Adrenal gland (tissue), 12 donors: Measurements from ENCODE around the gene CDKN2B. TPM values are rescaled to one million over a fixed set of nuclear protein-coding genes. Genes with fewer than 3 reads are reported as not detected.

Source experiments
- DNase-seq, 7 donors: peaks; one replicate each; pipeline ENCODE4 v3.0.0-alpha.2; 2019 to 2020
- H3K27ac ChIP-seq, 5 donors: fragments of 200-600 bp; sonication (generic) in 4 of 5; 1 replicate in 3 of 5; 2 replicates in 2 of 5; pipeline versions ENCODE4 v1.5.1 to v1.8.0; 2016 to 2020; ENCODE audit warnings: mild to moderate bottlenecking in 1 of 5
- H3K27me3 ChIP-seq: fragments of 200-600 bp; 2 replicates; pipeline ENCODE4 v1.8.0; 2021
- H3K36me3 ChIP-seq, 2 donors: fragments of 200-600 bp; replicated peaks in 1 of 2; 1 replicate in 1 of 2; 2 replicates in 1 of 2; pipeline versions ENCODE4 v1.5.1 to v1.8.0; 2018 to 2022
- H3K4me1 ChIP-seq, 2 donors: fragments of 200-600 bp; replicated peaks in 1 of 2; 1 replicate in 1 of 2; 2 replicates in 1 of 2; pipeline versions ENCODE4 v1.5.1 to v1.8.0; 2018 to 2021
- H3K4me3 ChIP-seq, 4 donors: fragments of 200-600 bp; sonication (generic) in 3 of 4; one replicate each; pipeline ENCODE4 v1.5.1; 2016 to 2018
- H3K9me3 ChIP-seq, 3 donors: fragments of 200-600 bp; sonication (generic) in 1 of 3; replicated peaks in 1 of 3; 1 replicate in 2 of 3; 2 replicates in 1 of 3; pipeline versions ENCODE4 v1.5.1 to v1.8.0; 2016 to 2021
- POLR2A ChIP-seq, 2 donors: fragments of 450-650 bp; IDR thresholded peaks; one replicate each; pipeline ENCODE4 v1.6.1; 2017; ENCODE audit warnings: antibody characterized with exemption in 2 of 2, mild to moderate bottlenecking in 2 of 2, moderate library complexity in 1 of 2
- WGBS, 4 donors: extraction: QIAGEN DNeasy Blood & Tissue Kit in 2 of 4; methylation state at CpG; one replicate each; pipeline versions ENCODE4 v1.1.5 to v1.1.7; 2013 to 2017; 5-methylcytosine and 5-hydroxymethylcytosine counted together
- intact Hi-C, 2 donors: fragments of 100-400 bp; cut with DNase I; formaldehyde crosslinking; loops; one replicate each; pipeline versions ENCODE4 v1.14.1 to v1.15.0; 2022 to 2023
- polyA plus RNA-seq, 3 donors: library from polyadenylated mRNA; stranded (reverse); fragments of 200-250 nt in 2 of 3; fragments of 350-450 nt in 1 of 3; fragmentation: Illumina TruSeq in 1 of 3; extraction: RNeasy Lipid Tissue Mini Kit (QIAGEN cat#74804) in 1 of 3; gene quantifications; one replicate each; pipeline ENCODE4 v1.2.3, GENCODE V29; 2013 to 2014
- total RNA-seq, 9 donors: library from RNA; depleted of rRNA in 4 of 9; stranded (reverse); fragments of >200 nt in 4 of 9; fragments of 120-200 nt in 1 of 9; fragmentation: NEBNext Ultra II Directional in 1 of 9; extraction: Animal tissue kit (Norgen Biotek cat#: 25700) in 1 of 9; gene quantifications; one replicate each; pipeline versions ENCODE4 v1.1.0 to v1.2.4, GENCODE V29; 2013 to 2023
- TF ChIP-seq, protein P1 (sequence below), 6 experiments: fragments of 450-650 bp in 4 of 6; fragments of 200-600 bp in 2 of 6; sonication (generic) in 1 of 6; IDR thresholded peaks; 1 replicate in 5 of 6; 2 replicates in 1 of 6; pipeline versions ENCODE4 v1.5.1 to v1.8.0; 2016 to 2021; ENCODE audit warnings: antibody characterized with exemption in 6 of 6, mild to moderate bottlenecking in 2 of 6, moderate library complexity in 1 of 6
- donor health status: healthy with polysubstance abuse.
- donor health status: Bipolar disorder and iron deficiency.
- donor health status: DM: yes; HTN: yes; CAD: no.
- donor health status: DM: no; HTN: no; CAD: no.
- donor health status: DM: no; HTN: no; CAD: no.
- donor health status: DM: yes; HTN: yes; CAD: no.

The CDKN2B gene
- total and polyA plus RNA-seq, 12 donors: 0.78 to 13.8 (median 4.7) TPM

DNA sequence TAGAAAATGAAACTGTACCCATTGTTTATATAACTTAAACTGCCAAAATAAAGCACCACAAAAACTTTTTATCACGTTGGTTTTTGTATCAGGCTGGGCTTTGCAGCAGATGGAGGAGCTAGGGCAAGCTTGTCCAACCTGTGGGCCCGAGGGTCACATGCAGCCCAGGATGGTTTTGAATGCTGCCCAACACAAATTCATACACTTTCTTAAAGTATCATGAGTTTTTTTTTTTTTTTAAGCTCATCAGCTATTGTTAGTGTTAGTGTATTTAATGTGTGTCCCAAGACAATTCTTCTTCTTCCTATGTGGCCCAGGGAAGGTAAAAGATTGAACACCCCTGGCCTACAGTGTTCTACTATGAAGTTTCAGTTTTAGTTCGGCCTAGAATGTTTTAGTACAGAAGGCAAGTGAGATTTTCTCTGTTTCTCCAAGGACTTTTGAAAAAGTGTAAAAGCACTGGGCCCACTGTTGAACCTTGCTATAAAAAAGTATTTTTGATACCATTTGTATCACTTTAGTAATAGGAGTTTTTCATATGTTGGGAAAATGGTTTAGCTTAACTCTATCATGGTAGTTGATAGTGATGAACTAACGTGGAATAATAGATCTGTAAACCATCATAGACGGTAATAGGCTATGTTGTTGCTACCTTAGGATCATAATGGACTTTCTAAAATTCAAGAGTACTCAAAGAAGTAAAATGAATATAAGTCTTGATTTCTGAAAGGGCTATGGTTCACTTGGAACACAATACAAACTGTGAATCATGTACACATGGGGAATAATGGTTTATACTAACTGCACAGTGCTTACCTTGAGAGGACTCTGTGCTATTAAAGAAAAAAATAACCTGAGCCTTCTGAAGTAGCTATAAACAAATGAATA, 17.8 kb downstream of the CDKN2B start:
- Histone ChIP-seq H3K36me3 (no peaks in the 10 kb centered on the region), H3K4me3 (no peak overlapping the region), H3K4me1 (peaks cover 0 to 9% of the 10 kb centered on the region in 2 donors), H3K27ac (no peak overlapping the region), H3K9me3 (no peaks in the 10 kb centered on the region), H3K27me3 (peaks cover 21% of the 10 kb centered on the region)
- TF ChIP-seq, protein P1, sequence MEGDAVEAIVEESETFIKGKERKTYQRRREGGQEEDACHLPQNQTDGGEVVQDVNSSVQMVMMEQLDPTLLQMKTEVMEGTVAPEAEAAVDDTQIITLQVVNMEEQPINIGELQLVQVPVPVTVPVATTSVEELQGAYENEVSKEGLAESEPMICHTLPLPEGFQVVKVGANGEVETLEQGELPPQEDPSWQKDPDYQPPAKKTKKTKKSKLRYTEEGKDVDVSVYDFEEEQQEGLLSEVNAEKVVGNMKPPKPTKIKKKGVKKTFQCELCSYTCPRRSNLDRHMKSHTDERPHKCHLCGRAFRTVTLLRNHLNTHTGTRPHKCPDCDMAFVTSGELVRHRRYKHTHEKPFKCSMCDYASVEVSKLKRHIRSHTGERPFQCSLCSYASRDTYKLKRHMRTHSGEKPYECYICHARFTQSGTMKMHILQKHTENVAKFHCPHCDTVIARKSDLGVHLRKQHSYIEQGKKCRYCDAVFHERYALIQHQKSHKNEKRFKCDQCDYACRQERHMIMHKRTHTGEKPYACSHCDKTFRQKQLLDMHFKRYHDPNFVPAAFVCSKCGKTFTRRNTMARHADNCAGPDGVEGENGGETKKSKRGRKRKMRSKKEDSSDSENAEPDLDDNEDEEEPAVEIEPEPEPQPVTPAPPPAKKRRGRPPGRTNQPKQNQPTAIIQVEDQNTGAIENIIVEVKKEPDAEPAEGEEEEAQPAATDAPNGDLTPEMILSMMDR (IDR thresholded peaks at IDR 0.05): no peak
- TF ChIP-seq POLR2A (IDR thresholded peaks at IDR 0.05): no peak
- WGBS, 4 donors: 86 to 92% (median 90%) methylated on average over 5 of the region's 5 CpGs
- intact Hi-C loops: loop anchor here in 1 of 2 donors (10.0 kb wide), 1 partner anchor 177 kb away; no protein-coding TSS in a partner anchor
- no peak for DNase-seq

DNA sequence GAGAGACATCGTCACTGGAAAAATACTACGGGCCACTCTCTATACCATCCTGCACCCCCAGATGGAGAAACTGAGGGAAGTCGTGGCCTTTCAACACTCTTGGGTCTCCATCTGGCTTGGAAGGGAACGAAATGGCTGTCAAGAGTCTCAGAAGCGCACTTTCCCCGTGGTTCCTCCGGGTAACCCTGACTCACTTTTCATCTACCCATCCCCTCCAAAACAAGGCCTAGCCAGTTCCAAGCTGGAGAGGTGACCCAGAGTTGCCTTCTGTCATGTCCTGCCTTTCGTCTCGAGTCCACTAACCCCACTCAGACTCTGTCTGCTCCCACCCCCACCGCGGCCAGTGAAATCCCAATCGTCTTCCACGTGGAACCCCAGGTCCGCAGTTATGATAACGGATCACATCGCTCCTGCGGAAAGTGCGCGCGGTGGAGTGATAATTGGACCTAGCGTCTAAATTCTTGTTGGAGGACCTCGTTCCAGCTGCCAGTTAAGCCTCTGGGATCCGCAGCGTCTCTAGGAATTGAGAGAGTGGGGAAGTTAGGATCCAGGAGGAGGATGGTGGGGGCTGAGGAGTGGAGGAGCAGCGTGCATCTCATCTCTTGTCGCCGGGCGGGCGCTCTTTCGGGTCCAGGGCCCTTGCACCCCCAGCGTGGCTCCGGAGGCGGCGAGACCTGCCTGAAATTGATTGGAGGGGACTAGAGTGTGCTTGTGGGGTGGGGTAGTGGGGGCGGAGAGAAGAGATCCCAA, 19.5 kb downstream of the CDKN2B start:
- no peak for DNase-seq
- intact Hi-C loops: loop anchor here in 1 of 2 donors (10.0 kb wide), 1 partner anchor 175 kb away; no protein-coding TSS in a partner anchor
- peaks cover 0 to 5% of the 10 kb centered on the region in 2 donors for H3K4me1 ChIP-seq
- H3K4me3 ChIP-seq: no peak overlapping the region
- TF ChIP-seq POLR2A (IDR thresholded peaks at IDR 0.05): no peak
- TF ChIP-seq, protein P1 (IDR thresholded peaks at IDR 0.05): no peak
- WGBS, 4 donors: 31 to 38% (median 35%) methylated on average over 32 to 35 of the region's 35 CpGs
- no peak overlapping the region for H3K27ac ChIP-seq
- H3K36me3 ChIP-seq: no peaks in the 10 kb centered on the region
- H3K27me3 ChIP-seq: peaks cover 21% of the 10 kb centered on the region
- no peaks in the 10 kb centered on the region for H3K9me3 ChIP-seq

DNA sequence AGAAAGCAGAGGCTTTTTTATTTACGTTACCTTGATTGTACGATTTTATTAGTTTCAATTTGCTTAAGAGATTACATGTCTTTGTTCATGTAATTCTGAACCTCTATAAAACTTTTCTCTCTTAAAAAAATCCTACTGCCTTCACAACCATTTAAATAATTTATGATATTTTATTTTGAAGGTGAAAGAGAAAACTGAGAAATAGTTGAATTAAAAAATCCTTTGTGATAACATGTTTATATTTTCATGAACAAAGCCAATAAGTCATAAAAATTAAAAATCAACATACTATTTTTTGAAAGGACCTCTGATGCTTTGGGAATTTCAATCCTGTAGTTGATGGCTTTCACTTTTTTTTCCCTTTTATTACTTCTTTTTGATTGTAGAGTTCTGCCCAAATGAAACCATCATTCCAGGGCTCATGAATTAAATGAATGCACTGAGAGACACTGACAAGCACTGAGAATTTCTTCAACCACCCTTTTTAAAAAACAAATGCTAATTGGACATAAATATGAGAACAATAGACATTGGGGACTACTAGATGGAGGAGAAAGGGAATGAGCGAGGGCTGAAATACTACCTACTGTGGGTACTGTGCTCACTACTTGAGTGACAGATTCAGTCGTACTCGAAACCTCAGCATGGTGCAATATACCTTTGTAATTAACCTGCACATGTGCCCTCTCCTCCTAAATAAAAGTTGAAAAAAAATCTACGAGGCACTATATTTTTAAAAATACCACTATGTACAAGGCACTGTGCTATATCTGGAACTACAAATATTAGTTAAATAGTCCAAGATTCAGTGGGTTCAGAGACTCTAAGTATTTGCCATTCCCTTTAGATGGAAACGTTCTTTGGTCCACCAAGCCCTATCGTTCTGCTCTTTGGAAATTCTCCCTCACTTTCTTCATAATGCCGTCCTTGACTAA, 20.8 kb downstream of the CDKN2B start:
- 58 to 64% (median 60%) methylated on average over 9 of the region's 9 CpGs for WGBS, 4 donors
- Histone ChIP-seq H3K27me3 (peaks cover 23% of the 10 kb centered on the region), H3K4me3 (no peak overlapping the region), H3K9me3 (no peaks in the 10 kb centered on the region), H3K27ac (no peak overlapping the region), H3K36me3 (no peaks in the 10 kb centered on the region), H3K4me1 (peaks cover 0 to 5% of the 10 kb centered on the region in 2 donors)
- intact Hi-C loops: no loop called here
- DNase-seq: no peak
- TF ChIP-seq, protein P1 (IDR thresholded peaks at IDR 0.05): no peak
- no peak for TF ChIP-seq POLR2A (IDR thresholded peaks at IDR 0.05)
